NCI-H460 (cell line): Measurements from ENCODE around the gene TBC1D2B. TPM values are rescaled to one million over a fixed set of nuclear protein-coding genes. Genes with fewer than 3 reads are reported as not detected.
A peak's percentile ranks its signal among the peaks of the same experiment; 100 is the strongest.
"Not testable (repeated sequence)": the region's sequence is repeated elsewhere in the genome, so short reads cannot be mapped to it uniquely, and the experiment has no call there.

ENCODE experiments used
- DNase-seq: peaks from one replicate; pipeline ENCODE4 v3.0.0-alpha.2; 2016; ENCODE audit warnings: low read depth; ENCODE audit errors: extremely low read depth
- total RNA-seq: library from RNA; depleted of rRNA; stranded (reverse); fragments of >200 nt; shearing (Covaris generic); gene quantifications from 2 replicates; pipeline ENCODE4 v1.2.3, GENCODE V29; 2014

The TBC1D2B gene
- total RNA-seq, 1 experiment from 2014 or later = 4.8 TPM

- DNase-seq = no peak
Observed at GRCh38 chr15:78007211-78007931, 70.1 kb downstream of the TBC1D2B start.

GRCh38 chr15:78006567-78007205 is 70.8 kb downstream of the TBC1D2B start:
- DNase-seq = no peak

- DNase-seq = no peak
Observed at GRCh38 chr15:78004919-78005634, 72.4 kb downstream of the TBC1D2B start.

- no peak for DNase-seq
Observed at GRCh38 chr15:78004222-78004727, 73.2 kb downstream of the TBC1D2B start.

- DNase-seq = no peak
Observed at GRCh38 chr15:78003539-78004008, 73.9 kb downstream of the TBC1D2B start.

- no peak for DNase-seq
Observed at GRCh38 chr15:78002996-78003395, 74.5 kb downstream of the TBC1D2B start.

GRCh38 chr15:78001656-78002055 is 75.9 kb downstream of the TBC1D2B start:
- DNase-seq = no peak

GRCh38 chr15:78000927-78001249 is 76.6 kb downstream of the TBC1D2B start:
- DNase-seq = no peak

- peak; percentile 86 for DNase-seq
Observed at GRCh38 chr15:78000091-78000926, 77.2 kb downstream of the TBC1D2B start.

GRCh38 chr15:77999486-77999885 is 78.0 kb downstream of the TBC1D2B start:
- no peak for DNase-seq

- DNase-seq = no peak
Observed at GRCh38 chr15:77998592-77998991, 78.9 kb downstream of the TBC1D2B start.

- DNase-seq = not testable (repeated sequence)
Observed at GRCh38 chr15:77997761-77998554, 79.6 kb downstream of the TBC1D2B start.

GRCh38 chr15:77997221-77997620 is 80.3 kb downstream of the TBC1D2B start:
- not testable (repeated sequence) for DNase-seq

- not testable (repeated sequence) for DNase-seq
Observed at GRCh38 chr15:77996713-77997171, 80.8 kb downstream of the TBC1D2B start.

GRCh38 chr15:77996226-77996625 is 81.3 kb downstream of the TBC1D2B start:
- DNase-seq = not testable (repeated sequence)

- not testable (repeated sequence) for DNase-seq
Observed at GRCh38 chr15:77995537-77995918, 82.0 kb downstream of the TBC1D2B start.

- peak; percentile 35 for DNase-seq
Observed at GRCh38 chr15:77994893-77995536, 82.5 kb downstream of the TBC1D2B start.

GRCh38 chr15:77993970-77994693 is 83.4 kb downstream of the TBC1D2B start:
- peak; percentile 93 for DNase-seq
